LNCAP (cell line): ENCODE data around the gene ZNF75A.

Experiments
- CTCF ChIP-seq: fragments of 450-650 bp; IDR thresholded peaks from 2 replicates; pipeline ENCODE4 v1.5.1; 2017; ENCODE audit warnings: mild to moderate bottlenecking

Gene ZNF75A

GRCh38 chr16:3266873-3267537, 38.3 kb upstream of the ZNF75A start:
- TF ChIP-seq CTCF: peak; percentile 58

GRCh38 chr16:3268294-3268693, 37.0 kb upstream of the ZNF75A start:
- no peak for TF ChIP-seq CTCF

GRCh38 chr16:3274490-3274889, 30.8 kb upstream of the ZNF75A start:
- TF ChIP-seq CTCF: no peak

GRCh38 chr16:3274947-3275346, 30.4 kb upstream of the ZNF75A start:
- no peak for TF ChIP-seq CTCF

GRCh38 chr16:3276679-3277078, 28.6 kb upstream of the ZNF75A start:
- no peak for TF ChIP-seq CTCF

- no peak for TF ChIP-seq CTCF
Measured at GRCh38 chr16:3281222-3281820, 24.0 kb upstream of the ZNF75A start.

GRCh38 chr16:3282103-3282729, 23.1 kb upstream of the ZNF75A start:
- TF ChIP-seq CTCF: no peak
